GM18858 (cell line): Measurements from ENCODE around the gene SLC38A6.
A peak's percentile ranks its signal among the peaks of the same experiment; 100 is the strongest.
"Not testable (repeated sequence)": the region's sequence is repeated elsewhere in the genome, so short reads cannot be mapped to it uniquely, and the experiment has no call there.

Experiments used
- ATAC-seq: cut with Tn5 transposase; IDR thresholded peaks from one replicate; pipeline ENCODE4 v1.9.1; 2021; ENCODE audit not compliant: unreplicated experiment

Gene SLC38A6

DNA sequence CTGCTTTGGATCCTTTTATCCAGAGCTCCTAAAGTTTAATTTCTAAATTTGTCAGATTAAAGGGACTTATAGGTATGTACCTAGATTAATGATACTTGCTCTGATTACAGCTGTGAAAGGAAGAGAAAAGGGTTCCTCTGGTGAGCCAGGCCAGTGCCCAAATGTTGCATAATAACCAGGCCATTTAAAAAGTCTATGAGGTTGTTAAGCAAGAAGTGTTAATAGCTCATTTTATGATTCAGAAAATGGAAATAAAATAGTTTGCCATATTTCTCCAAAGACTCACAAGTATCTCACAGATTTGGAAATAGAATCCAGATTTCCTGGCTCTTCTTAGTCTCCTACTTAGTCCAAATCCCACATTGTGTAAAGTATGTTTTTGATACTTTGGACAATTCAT, 67.6 kb downstream of the SLC38A6 start:
- ATAC-seq: no peak

DNA sequence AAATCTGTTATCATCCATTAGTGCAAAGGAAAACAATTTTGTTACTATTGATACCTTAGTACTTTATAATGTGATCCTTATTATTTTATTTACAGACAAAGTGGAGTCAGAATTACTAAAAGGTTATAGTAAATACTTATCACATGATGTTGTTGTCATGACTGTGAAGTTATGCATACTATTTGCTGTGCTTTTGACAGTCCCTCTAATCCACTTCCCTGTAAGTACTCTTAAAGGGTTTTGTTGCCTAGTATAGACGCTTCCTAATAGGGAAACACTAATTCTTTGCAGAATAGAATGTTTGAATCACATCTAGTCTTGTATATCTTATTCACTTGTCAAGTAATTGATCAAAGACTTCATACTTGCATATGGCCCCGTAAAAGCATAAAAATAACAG, 69.4 kb downstream of the SLC38A6 start:
- ATAC-seq: no peak

DNA sequence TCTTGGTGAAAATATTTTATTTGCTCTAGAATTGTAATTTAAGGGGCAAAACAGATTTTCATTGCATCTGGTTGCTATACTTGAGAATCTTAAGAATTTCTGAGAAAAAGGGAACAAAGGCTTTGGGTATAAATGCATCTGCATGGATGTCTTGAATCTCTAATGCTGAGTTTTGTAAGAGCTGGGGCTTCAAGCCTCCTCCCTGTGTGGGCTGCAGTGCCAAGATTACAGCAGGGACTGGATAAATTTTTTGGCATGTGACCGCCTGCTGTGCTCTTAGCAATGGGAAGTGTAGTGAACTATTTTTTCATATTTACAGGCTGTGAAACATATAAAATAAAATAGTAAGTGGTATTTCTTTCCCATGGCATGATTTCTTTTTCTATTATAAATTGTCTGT, 70.0 kb downstream of the SLC38A6 start:
- ATAC-seq: no peak

DNA sequence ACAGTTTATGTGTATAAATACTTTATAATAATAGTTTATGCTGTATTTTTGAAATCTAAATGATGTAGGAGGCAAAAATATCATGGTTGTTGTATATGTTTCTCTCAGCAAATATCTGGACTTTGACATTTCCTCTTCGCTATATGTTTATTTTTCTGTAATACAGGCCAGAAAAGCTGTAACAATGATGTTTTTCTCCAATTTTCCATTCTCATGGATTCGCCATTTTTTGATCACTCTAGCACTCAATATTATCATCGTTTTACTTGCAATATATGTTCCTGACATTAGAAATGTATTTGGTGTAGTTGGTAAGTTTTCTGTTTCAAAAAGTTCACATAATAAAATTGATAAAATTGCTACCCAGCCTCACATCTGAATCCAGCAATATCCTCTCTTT, 70.6 kb downstream of the SLC38A6 start:
- no peak for ATAC-seq

DNA sequence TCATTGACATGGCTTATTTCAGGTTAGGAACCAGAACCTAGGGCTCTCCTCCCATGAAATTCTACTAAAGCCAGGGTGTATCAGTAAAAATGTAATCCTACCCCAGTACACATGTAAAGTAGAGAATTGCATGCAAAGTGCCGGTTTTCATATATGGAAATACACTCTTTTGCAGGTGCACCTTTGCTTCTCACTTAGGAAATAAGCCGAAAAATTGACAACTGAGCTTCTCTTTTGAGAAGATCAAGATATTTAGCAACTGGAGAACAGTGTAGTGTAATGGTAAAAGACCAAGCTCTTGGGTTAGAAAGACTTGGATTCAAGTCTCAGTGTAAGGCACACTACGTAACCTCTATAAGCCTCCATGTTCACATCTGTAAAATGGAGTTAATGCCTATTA, 82.4 kb downstream of the SLC38A6 start:
- no peak for ATAC-seq

DNA sequence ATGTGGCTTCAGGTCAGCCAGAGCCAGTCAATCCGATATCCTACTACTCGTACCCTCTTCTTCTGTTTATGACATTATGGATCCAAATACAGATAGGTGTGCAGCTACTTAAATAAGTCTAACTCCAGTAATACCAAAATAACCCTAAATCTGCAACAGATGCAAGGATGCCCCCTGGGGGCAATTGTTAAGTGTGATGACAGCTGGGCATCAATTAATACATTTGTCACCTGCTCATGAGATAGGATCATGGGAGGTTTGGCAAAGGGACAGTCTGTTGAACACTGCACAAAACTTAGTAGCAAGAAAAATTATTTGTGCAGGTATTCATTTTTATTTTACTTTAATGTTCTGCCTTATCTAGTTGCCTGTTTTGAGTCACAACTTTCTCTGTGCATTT, 83.2 kb downstream of the SLC38A6 start:
- no peak for ATAC-seq

DNA sequence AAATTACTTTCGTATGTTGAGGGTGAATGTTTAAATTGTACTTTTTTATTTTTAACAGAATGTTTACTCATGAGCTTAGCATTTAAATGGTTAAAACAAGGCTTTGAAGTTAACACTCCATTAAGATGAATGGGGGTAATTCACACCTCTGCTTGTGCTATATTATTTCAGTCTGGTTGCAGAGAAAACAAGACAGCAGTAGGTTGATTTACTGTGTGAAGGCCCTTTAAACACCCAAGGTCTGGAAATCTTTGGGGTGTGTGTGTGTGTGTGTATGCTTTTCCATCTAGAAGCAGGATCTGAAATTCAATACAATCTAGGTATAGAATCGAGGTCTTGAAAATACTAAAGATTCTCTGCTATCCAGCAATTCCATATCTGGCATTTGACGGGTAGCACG, 83.8 kb downstream of the SLC38A6 start:
- no peak for ATAC-seq

DNA sequence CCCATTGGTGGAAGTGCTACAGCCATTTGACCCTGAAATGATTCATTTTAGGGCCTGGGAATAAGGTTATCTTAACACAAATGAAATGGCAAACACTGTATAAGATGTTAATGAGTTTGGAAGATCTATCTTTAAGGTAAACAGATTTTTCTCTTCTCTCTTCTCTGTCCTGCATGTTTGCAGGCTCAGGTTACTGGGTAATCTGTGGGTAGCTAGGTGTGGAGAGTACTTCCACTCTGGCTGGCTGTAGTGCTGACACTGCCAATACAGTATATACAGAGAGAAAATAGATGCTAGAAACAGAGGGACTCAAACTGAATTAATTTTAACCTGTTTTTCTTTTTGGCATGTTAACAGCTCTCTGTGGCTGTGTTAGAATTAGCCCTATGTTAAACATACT, 84.6 kb downstream of the SLC38A6 start:
- ATAC-seq: no peak

DNA sequence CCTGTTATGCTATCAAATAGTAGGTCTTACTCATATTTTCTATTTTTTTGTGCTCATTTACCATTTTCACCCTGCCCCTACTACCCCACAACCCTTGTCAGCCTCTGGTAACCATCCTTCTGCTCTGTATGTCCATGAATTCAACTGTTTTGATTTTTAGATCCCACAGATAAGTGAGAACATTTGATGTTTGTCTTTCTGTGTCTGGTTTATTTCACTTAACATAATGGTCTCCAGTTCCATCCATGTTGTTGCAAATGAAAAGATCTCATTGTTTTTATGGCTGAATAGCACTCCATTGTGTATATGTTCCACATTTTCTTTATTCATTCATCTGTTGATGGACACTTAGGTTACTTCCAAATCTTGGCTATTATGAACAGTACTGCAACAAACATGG, 91.4 kb downstream of the SLC38A6 start:
- not testable (repeated sequence) for ATAC-seq

DNA sequence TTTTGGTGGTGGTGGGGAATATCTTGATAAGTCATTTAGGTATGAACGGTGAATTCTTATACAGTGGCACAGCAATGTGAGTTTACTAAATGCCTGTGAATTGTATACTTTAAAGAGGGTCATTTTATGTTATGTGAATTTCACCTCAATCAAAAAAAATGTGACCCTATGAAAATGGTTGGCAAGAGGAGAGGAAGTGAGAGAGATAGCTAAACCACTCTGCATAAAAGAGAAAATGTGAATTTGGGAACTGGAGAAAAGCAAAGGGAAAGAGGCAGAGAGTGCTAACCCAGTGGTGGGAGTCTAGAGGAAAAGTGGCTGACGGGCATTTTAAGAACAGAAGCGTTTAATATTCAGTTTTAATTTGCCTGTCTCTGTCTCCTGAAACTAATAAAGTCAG, 93.8 kb downstream of the SLC38A6 start:
- ATAC-seq: no peak

DNA sequence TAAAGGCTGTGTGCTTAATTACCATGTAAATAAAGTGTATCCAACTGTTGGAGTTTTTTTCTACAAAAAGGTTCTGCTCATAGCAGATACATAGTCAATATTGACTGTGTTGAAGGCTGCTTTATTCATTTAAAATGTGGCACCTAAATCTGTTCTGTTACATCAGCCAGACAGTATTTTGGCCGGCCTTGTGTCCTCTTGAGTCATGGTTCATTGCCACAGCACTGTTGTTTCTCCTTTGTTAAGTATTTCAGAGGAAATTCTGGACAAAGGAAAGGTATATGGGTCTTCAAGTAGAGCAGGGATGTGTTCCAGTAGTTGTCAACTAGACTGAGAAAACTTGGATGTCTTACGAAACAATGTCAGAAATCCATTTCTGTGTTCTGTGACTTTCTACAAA, 95.5 kb downstream of the SLC38A6 start:
- ATAC-seq: no peak

DNA sequence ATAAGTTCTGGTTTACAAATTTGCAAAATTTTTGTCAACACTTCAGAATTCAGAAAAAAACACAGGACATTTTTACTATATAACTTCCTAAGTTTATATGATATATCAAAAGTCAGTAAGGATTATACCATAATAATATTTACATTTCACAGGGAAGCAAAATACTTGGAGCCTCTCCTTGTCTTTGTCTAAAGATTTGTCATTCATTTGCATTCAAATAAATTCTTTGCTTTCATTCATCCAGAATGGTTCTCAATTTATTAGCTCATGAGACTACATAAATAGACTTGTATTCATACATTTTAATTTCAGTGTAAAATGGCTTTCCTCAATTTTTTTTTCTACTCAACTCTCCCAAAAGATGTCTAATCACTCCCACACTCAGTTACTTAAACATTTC, 96.4 kb downstream of the SLC38A6 start:
- ATAC-seq: no peak

DNA sequence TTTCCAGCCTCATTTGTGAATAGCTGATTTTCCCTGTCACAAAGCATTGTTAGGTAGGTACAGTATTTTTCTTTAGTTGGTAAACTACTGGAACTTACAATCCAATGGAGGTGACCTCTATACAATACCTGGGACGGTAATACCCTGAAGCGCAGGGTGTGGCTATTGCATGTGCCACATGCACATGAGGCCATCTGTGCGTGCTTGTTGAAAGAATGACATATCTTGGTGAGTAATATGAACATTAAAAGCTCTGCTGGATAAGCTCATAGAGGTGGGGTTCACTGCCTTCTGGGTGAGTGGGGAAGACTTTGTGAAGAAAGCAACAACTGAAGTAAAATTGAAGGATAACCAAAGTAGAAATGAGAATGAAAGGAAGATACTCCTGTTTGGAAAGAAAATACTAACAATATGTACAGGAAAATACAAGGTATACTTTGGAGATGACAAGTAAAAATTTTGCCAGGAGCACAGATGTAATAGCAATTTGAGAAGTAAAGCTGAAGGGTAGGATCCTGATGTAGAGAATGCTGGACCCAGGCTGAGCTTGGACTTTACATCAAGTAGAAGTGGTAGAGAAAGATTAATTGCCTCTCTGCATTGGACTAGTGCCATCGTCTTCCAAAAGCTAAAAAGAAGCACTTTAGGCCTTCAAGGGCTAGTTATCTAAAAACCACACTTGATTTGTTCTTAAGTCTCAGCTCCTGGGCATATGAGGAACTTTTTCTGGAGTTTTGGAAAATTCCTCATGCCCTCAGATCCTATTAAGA, 97.1 kb downstream of the SLC38A6 start:
- ATAC-seq: no peak

DNA sequence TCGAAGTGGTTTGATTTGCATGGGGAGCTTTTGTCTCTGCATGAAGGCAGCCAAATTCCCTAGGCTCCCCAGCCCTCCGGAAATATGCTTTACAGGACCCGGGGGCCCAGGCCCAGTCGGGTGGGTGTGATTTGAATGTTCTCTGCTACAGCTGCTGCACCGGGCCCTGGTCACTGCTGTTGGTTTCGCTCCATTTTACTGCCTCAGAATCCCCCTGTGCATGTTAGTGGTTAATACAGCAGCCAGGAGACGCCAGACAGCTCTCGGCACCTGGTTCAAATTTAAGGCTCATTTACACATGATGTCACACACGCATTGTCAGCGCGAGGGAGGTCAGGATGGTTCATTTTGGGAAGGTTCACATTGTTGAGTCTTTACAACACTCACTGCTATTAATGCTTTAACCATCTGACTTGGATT, 99.6 kb downstream of the SLC38A6 start:
- ATAC-seq: peak; percentile 87

DNA sequence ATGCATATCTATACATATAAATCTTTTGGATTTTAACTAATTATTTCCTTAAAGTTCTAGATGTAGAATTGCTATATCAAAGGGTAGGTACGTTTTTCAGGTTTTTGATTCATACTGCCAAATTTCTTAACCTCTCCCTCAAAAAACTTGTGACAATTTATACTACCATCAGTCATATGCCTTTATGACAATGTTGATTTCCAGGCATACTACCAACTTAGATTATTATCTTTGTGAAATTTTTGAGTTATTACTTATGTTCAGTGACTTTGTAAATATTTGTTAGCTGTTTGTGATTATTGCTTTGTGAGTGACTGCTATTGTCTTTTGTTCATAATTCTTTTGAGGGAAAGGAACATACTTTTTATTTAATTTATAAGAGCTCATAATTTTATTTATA, 107.0 kb downstream of the SLC38A6 start:
- ATAC-seq: no peak

DNA sequence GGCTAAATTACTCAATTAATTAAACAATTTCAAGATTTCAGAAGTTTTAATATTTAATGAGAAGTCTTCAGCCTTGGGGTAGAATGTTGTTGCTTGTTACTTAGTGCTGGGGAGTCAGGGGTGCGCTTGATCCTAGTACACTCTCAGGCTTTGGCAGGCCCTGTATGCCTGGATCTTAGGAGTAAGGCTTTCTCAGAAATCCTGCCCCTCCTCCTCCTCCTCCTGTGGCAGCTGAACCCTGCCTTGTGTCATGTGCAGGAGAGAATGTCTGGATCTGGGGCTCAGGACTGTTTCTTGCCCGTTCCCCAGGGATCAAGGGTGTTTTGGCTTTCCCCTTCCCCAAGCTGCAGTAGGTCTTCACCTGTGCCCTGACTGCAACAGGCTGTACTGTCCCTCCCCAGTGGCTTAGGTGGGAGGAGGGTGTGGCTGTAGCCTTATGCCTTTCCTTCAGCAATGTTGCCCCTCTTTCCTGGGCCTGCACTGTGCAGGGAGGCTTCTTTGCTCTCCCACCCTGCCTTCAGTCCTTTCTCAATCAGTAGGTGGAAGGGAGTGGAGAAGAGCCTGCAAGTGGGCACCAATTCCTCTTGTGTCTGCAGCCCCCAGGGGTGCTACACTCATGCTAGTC, 108.2 kb downstream of the SLC38A6 start:
- ATAC-seq: no peak

DNA sequence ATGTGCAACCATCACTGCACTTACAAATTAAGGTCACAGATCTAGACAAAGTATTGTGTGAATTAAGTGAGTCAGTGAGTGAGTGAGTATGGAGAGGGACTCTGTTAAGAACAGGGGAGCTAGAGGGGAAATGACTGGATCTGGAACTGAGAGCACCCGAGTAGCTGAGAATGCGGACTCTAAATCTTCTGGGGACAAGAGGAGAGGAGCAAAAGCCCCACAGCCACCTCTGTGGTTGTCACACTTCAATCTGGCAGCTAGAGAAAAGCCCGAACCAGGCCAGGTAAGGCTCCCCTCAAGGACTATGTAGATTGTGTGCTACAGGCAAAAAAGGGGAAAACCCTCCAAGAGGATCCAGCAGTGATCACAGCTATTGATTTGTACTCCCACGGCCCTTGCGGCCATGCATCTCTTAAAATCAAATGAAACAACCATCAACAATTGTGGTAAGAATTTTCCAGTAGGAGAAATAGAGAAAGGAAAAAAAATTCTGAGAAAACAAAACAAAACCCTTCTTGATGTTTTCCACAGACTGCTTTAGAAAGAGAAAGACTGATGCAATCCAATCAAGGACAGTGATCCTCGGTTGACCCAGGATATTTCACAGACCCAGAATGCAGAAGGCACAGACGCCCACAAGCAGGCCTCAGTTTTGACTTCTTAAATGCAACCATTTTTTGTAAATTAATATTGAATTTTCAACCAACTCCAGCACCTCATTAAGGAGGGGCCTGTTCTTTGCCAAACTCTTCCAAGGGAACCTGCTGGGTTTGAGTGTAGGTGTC, 109.6 kb downstream of the SLC38A6 start:
- ATAC-seq: peak; percentile 78

DNA sequence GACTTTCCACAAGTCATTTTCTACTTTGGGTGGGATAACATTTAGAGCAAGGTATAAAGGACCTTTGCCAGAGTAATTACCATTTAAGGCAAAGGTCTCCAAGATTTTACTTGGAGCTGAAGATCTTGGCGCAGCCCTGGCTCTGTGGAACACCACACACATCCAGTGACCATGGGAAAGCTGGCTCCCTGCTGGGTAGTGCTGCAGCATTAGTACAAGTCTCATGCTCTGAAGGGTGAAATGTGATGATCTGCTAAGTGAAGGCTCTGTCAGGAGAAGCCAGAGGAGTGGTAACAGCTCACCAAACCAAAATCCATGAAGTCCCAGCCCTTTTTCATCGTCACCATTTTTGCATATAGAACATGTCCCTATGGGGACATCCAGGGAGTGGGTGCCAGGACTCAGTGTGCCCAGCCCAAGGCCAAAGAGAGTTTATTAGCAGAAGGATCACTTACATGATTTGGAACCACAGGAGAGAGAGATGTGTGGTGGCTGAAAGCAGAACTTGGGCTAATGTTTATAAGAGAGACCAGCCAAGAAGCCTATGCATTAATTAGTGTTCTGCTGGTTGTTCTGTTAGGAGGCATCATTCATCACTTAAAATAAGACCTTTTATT, 110.7 kb downstream of the SLC38A6 start:
- ATAC-seq: no peak

DNA sequence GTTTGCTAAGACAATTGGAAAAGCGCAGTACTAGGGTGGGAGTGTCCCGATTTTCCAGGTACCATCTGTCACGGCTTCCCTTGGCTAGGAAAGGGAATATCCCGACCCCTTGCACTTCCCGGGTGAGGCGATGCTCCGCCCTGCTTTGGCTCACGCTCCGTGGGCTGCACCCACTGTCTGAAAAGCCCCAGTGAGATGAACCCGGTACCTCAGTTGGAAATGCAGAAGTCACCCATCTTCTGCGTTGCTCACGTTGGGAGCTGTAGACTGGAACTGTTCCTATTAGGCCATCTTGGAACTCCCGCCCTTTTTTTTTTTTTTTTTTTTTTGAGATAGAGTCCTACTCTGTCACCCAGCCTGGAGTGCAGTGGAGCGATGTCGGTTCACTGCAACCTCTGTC, 117.1 kb downstream of the SLC38A6 start:
- not testable (repeated sequence) for ATAC-seq

DNA sequence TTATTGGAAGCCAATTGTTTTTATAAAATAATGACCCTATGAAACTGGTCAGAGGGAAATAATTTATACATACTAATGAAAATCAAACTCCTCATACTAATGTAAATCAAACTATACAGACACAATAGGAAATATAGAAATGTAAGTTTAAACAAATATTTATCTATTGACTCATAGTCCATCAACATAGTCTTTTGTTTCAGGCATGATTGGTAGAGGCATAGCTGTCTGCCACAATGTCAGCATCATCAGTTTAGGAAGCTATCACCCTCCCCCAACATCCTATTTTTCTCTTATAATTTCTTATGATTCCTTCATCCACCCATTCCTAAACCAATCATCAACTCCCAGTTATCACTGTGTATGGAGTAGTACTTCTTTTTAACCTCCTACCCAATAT, 117.7 kb downstream of the SLC38A6 start:
- no peak for ATAC-seq

DNA sequence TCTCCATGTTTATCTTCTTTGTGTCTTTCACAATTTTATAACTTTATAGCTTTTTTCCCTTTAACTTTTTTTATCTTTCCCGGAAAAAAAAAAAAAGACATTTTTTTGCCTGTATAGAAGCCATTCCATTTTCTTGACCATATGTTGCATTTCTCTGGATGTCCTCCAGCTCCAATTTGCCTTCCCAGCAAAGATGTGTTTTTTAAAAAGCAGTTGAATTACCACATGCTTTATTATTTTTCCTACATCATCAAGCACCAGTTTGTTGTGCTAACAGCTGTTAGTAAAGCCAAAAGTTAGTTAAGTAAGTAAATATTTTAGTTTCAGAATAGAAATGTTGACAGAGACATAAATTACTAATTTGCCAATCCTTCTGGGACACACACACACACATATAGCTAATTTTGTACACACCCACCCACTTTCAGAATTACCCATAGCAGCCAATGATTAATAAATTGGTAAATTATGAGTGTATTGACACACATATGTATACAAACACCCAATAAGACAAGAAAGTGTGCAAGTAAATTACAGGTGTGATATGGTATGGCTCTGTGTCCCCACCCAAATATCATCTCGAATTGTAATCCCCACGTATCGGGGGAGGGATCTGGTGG, 118.3 kb downstream of the SLC38A6 start:
- no peak for ATAC-seq
